NCI-H2081 (cell line): ENCODE measurements around the gene S100A14.
"Not testable (repeated sequence)": the region's sequence is repeated elsewhere in the genome, so short reads cannot be mapped to it uniquely, and the experiment has no call there.

Experiments used
- DNase-seq, 2 experiments: peaks; one replicate each; lab custom pipeline; 2025; lab: John Stamatoyannopoulos, UW

Gene S100A14

DNA sequence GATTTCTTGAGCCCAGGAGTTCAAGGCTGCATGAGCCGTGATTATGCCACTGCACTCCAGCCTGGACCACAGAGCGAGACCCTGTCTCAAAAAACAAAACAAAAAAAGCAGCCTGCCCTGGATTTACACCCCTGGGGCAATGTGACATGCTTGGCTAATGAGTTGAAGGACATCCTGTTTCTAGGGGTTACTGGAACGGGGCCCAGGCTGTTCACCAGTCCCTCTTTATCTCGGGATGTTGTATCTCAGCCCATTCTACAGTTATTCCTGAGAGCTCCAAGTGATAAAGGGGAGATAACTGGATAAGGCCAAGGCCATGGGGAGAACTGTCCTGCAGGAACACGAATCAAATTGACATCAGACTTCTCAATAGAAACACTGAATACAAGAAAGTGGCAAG lies 28.8 kb downstream of the S100A14 start:
- no peak for DNase-seq

DNA sequence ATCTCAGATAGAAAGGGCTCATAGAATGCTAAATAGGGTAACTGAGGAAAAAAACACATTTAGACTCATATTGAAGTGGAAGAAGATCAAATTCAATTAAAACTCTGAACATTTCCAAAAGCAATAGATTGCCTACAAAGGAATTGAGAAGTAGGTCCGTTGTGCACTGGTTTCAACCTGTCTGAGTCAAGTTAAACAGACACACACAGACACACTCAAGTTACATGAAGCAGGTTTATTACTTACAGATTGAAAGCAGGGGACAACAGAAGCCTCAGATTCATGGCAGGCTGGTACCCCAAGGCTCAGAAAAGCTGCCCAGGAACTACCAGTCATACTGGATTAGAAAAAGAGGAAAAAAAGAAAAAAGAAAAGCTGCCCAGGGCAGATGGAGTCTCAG lies 29.8 kb downstream of the S100A14 start:
- no peak for DNase-seq

DNA sequence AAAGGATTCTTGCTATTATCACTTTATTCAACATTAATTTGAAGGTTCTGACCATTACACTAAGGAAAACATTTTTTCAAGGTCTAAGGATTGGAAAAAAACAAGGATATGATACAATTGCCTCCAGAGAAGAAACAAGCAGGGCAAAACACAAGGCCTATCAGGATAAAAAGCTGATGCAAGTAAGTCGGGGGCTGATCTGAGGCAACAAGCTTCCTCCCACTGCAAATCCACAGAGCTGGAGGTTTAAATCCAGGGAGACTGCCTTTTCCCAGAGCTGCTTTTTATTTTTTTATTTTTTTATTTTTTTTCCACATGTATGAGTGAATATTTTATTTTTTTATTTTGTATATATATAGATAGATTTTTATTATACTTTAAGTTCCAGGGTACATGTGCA lies 31.1 kb downstream of the S100A14 start:
- no peak for DNase-seq

DNA sequence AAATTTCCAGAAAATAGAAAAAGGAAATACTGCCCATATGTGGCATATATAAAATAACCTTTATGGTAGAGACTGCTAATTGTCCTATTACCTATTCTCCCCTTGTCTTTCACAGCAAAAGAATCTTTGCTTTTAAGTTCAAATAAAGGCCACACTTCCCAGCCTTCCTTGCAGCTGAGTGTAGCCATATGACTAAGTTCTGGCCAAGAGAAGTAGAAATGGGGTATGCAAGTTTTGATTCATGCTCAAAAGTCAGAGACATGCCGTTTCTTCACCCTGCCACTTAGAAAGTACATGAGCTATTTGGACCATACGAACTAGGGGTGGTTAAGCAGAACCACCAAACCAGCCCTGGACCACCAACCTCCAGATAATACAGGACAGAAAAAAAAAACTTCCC lies 32.1 kb downstream of the S100A14 start:
- no peak for DNase-seq

DNA sequence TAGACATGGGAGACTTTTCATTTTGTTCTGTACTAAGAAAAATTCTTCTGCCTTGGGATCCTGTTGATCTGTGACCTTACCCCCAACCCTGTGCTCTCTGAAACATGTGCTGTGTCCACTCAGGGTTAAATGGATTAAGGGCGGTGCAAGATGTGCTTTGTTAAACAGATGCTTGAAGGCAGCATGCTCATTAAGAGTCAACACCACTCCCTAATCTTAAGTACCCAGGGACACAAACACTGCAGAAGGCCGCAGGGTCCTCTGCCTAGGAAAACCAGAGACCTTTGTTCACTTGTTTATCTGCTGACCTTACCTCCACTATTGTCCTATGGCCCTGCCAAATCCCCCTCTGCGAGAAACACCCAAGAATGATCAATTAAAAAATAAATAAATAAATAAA lies 32.6 kb downstream of the S100A14 start:
- not testable (repeated sequence) for DNase-seq

DNA sequence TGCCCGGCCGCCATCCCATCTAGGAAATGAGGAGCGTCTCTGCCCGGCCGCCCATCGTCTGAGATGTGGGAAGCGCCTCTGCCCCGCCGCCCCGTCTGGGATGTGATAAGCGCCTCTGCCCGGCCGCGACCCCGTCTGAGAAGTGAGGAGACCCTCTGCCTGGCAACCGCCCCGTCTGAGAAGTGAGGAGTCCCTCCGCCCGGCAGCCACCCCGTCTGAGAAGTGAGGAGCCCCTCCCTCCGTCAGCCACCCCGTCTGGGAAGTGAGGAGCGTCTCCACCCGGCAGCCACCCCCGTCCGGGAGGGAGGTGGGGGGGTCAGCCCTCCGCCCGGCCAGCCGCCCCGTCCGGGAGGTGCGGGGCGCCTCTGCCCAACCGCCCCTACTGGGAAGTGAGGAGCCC lies 33.3 kb downstream of the S100A14 start:
- not testable (repeated sequence) for DNase-seq

DNA sequence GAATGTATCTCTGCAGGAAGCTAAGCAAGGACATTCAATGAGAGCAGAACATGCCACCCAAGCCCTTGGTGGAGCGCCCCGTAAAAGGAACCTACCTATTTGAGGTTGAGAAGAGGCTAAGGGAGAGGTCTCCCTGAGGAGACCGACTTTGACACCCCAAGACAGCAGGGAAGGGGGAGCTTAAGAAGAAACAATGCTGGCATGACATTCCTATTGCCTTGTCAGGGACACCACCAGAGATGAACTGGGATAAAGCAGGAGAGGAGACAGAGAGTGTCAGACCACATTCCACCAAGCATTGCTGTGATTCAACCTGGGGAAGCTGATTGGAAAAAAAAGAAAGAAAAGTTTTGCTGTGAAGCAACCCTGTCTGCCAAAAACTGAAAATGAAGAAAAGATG lies 37.2 kb downstream of the S100A14 start:
- no peak for DNase-seq

DNA sequence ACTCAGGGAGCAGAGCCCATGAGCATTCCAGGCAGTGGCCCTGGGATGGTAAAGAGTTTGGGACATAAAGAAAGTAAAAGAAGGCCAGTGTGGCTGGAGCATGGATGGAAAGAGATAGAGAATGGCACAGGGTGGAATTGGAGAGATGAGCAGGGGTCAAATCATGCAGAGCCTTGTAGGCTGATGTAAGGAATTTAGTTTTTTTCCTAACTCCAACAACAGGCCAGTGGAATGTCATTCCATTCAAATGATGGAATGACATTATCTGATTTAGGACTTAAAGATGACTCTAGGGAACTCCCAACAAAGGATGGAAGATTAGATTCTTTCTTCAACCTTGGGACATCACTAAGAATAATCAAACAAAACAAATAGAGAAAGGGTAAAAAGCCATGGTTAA lies 37.6 kb downstream of the S100A14 start:
- no peak for DNase-seq

DNA sequence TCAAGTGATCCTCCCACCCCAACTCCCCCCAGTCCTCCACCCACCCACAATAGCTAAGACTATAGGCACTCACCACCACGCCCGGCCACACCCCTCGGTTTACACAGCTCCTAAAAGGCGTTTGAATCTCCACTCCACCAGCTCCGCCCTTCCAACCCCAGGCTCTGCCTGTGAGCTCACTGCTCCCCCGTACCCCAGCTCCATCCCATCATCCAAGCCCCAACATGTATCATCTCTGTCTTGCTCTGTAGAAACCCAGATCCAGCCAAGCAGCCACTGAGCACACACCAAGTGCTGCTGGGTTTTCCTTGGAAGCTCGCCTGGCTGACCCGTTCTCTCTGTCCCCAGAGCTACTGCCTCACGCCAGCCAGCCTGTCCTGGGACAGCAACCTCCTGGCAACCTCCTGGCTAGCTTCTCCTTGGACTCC lies 38.5 kb downstream of the S100A14 start:
- no peak for DNase-seq

DNA sequence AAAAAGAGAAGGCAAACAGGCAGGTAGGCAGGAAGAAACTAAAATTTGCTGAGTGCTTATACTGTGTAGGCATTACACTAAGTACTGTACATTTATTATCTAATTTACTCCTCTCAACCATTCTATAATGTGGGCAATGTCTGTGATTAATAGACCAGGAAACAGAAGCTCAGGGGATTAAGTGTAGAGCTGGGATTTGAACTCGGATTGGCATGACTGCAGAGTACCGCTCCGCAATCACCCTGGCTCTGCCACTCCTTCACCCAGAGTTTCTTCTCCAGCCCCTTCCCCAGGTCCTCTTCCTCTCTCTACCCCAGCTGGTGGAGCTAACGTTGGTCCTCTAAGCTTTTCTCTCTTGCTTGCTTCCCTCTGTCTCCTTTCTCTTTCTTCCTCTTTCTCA lies 39.0 kb downstream of the S100A14 start:
- no peak for DNase-seq

DNA sequence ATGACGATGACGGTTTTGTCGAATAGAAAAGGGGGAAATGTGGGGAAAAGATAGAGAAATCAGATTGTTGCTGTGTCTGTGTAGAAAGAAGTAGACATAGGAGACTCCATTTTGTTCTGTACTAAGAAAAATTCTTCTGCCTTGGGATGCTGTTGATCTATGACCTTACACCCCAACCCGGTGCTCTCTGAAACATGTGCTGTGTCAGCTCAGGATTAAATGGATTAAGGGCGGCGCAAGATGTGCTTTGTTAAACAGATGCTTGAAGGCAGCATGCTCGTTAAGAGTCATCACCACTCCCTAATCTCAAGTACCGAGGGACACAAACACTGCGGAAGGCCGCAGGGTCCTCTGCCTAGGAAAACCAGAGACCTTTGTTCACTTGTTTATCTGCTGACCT lies 40.6 kb downstream of the S100A14 start:
- not testable (repeated sequence) for DNase-seq

DNA sequence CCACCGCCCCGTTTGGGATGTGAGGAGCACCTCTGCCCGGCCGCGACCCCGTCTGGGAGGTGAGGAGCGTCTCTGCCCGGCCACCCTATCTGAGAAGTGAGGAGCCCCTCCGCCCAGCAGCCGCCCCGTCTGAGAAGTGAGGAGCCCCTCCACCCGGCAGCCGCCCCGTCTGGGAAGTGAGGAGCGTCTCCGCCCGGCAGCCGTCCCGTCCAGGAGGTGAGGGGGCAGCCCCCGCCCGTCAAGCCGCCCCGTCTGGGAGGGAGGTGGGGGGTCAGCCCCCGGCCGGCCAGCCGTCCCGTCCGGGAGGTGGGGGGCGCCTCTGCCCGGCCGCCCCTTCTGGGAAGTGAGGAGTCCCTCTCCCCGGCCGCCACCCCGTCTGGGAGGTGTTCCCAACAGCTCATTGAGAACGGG lies 41.0 kb downstream of the S100A14 start:
- not testable (repeated sequence) for DNase-seq

DNA sequence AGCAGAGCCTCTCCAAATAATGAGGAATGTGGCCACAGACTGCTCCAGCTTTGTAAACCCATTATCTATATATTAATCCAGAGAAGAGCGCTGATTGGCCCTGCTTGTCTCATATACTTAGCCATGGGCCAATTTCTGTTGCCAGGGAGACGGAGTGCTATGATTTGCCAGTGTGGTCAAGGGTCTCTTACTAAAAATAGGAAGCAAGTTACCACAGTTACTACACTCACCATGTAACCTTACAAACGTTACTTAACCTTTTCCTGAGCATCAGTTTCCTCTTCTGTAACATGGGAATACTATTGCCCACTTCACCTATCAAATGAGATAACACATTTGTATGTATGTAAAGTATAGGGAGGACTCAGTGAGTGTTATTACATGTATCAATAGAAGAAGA lies 42.8 kb downstream of the S100A14 start:
- no peak for DNase-seq

DNA sequence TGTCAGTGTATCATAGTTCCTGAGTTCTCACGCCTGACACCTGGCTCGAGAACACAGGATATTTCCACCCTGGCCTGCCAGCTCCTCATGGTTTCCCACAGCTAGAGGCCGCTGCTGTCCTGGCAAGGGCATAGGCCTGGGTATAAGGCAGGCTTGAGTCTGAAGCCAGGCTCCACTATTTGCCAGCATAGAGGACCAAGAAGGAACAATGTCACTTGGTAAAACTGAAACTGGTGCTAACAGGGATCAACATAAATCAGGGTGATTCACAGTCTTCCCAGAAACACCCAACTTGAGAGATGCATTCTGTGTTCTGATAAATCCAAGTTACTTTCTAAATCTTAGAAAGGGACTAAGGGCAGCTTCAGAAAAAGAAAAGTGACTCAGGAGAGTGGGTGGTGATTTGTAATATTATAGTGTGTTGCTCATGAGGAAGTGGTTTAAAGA lies 43.5 kb downstream of the S100A14 start:
- peak; percentile 61 to 74 for DNase-seq

DNA sequence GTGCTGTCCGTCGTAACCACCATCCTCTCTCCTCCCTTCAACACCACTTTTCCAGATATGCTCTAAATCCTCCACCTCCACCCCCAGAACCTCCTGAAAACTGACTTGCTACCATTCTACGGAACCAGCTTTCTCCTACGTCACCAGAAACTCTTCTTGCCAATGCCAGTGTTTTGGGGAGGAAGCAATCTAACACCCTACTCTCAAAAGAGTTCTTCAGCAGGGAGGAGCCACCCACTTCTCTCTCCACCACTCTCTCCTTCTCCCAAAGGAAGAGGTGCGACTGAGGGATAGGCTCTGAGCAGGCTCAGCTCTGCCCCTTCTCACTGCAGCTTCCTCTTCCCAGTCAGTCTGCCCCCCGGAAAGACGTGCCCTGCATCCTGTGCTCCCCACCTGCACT lies 44.4 kb downstream of the S100A14 start:
- no peak for DNase-seq

DNA sequence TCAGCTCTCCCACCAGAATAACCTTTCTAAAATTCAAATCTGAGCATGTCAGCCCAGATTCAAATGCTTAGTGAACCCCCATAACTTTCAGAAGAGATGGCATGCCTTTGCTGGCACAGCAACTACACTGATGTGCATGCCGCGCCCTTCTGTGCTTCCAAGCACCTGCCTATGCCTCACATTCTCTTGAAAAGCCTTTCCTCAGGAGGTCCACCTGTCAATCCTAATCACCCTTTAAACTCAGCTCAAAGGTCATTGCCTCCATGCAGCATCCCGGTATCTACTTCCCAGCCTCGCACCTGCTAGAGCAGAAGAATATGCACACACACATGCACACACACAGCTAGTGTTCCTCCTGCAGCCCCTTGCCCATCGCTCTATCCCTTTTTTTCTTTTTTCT lies 45.3 kb downstream of the S100A14 start:
- no peak for DNase-seq

DNA sequence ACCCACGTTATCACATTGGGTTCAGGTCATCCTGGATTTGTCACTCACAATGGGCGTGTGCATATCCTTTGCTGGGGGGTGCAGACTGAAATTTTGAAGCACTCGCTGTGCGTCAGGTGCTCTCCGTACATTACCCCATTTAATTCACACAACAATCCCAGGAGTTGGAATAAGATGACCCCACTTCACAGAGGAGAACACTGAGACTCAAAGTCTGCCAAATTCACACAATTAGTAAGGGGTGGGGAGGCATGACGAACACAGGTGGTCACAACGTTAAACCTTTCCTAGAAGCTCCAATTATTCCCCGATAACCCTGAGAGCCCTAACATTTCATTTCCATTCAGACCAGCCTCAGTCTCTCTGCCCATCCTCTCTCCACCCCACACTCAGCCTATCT lies 46.7 kb downstream of the S100A14 start:
- no peak for DNase-seq

DNA sequence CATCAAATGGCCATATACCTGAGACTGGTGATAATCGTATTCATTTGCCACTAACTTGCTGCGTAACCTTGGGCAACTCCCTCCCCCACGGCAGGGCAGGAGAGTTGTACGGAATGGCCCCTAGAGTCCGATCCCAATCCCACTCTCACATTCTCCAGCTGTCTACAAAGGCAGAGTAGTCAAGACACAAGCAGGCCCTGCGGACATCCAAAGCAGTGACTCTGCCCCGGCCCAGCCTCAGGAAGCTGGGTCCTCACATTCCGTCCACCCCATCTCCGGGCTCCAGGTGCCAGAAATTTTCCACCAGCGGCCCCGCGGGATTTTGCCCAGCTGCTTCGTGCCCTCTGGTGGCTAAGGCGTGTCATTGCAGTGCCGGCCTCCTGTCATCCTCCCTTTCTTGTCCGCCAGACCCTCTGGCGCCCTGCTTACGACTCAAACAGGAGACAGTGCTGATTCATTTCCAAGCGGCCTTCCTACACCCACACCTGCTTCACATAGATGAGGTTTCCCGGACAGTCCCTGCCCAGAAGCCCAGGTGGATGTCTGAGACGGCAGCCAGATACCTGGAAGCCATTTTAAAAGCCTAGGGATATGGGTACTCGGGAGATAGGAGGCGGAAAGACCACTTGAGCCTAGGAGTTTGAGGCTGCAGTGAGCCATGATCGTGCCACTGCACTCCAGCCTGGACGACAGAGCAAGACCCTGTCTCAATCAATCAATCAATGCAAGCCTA lies 47.6 kb downstream of the S100A14 start:
- peak; percentile 91 for DNase-seq

DNA sequence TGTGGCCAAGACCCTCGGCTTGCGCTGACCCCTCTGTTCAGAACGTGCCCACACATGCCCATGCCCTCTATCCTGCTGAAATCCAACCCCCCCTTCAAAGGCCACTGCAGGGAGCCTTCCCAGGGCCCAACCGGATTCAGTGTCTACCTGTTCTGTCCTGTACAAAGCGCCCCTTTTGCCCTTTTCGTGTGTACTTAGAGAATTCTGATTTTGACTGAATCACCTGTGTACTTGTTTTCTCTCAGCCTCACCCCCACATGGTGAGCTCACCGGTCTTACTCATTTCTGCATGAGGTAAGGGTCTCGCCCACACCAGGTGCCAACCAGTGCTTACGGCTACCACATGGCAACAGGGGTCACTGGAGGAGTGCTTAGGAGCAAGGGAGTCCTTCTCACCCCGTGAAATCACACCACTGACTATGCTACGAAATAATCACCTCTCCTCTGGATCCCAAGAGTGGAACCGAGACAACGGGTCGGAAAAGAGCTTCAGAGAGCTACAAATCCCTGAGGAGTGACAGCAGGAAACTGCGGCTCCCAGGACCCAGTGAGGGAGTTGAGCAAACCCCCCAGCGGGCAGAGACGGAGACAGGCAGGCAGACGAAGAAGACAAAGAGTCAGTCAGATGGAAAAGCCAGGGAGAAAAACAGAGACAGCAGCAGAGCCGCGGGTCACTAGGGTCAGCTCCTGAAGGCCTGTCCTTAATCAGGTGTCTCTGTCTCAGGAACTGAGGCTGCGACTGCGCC lies 48.3 kb downstream of the S100A14 start:
- DNase-seq = no peak

DNA sequence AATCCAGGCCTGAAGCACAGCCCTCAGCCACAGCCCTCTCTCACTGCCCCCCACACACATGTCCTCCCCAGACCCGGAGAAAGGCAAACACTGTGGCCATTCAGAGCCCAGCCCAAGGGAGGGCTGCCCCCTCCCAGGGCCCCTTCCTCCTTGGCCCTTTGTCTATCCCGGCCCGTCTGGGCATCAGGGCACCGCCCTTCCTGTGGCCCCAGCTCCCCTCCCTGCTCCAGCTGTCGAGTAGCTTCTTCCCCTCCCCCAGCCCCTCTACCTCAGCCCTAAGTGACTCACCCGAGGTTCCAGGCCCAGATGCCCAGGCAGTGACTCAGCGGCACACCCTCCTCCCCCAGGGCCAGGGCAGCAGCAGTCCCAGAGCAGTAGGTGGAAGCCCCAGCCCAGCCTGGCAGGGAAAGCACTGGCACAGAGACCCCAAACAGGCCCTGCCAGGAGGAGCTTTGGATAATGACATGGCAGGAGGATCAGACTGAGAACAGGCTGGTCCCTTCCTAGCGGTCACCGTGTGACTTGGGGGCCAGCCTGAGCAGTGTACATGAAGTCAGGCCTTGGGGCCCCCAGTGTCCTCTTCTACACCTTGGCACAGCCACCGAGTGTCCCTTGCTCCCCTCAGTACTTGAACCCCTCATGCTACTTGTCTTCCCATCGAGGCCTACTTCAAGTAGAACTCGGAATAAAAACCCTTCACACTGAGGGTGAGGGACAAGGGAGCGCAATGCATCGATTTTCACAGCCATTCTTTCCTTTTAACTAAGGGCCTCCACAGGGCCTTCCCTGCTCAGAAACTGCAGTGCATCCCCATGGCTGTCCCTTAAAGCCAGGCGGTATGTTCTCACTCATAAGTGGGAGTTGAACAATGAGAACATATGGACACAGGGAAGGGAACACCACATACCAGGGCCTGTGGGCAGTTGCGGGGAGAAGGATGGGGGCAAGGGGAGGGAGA lies 49.4 kb downstream of the S100A14 start:
- peak; percentile 37 to 42 for DNase-seq

DNA sequence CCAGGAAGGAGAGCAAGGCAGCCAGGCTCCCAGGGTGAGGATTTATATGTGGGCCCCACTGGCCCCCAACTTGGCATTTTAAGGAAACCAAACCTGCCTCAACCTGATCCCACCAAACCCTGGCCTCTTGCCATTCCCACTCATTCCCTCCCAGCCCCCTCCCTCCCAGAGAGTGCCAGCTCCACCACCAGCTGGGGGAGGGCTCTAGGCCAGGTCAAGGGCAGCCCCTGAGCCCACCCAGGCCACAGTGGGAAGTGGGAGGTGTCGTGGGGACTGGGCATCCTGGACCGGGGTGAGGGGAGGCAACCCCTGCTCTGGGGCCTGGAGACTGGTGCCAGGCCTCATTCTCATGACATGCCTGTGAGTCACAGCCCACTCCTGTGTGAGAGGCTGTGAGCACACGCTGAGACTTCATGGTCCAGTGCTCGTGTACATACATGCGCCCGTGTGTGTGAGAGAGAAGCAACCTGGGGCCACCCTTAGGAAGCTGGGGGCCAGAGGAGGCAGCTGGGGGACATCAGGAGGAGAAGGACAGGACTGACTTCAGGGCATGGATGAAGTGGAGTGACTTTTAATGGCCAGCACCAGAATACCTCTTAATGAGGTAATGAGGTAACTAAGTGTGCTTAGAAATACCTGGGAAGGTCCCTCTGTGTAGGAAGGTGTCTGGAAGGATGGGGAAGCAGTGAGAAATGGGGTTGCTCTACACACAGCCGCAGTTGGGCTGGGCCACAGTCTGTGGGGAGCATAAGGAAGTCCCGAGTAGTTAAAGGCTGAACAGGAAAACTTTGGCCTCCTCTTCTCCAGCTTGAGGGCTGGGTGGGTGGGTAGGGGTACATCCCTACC lies 50.4 kb downstream of the S100A14 start, which contains the start of gene S100A2:
TSS of gene S100A2 (minus strand) at position 316 of the 846 bp plus-strand sequence. CDS start 1,967 bp downstream, outside the sequence.
- no peak for DNase-seq
